ENCODE results near the gene ARHGAP25.

The ARHGAP25 gene

DNA sequence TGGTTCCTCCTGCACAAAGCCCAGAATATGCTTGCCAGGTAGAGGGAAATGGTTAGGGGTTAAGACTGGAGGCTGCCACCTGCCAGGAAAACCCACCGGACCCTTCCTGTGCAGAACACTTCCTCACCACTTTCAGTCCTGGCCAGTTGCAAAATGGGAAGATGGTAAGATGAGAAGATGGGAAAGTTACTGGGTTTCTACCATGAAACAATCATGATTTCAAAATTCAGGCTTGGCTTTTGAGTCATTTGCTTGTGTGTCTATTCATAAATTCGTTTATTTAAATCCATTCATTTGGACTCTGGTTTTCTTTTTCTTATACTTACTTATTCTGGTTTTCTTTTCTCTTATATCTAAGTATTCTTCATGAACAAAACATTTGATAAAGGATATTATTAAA lies 129.4 kb downstream of the ARHGAP25 start:
- no peak for DNase-seq (ENCODE audit: low spot score)

DNA sequence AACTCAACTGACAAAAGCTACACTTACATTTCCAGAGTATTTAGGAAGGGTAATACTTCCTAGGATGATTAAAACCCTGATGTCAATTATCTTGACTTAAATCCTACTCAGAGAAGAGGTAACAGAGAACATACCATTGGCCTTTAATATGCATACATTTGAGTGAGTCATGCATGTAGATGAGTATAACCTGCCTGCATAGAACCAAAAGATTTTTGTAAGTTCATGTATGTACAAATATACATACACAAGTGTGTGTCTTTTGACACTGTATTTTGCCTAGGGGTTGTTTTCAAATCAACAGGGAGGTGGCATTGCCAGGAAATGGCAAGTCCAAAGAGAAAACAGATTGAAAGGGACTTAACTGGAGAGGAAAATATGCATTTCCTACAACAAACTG lies 130.5 kb downstream of the ARHGAP25 start:
- DNase-seq (ENCODE audit: low spot score): no peak

DNA sequence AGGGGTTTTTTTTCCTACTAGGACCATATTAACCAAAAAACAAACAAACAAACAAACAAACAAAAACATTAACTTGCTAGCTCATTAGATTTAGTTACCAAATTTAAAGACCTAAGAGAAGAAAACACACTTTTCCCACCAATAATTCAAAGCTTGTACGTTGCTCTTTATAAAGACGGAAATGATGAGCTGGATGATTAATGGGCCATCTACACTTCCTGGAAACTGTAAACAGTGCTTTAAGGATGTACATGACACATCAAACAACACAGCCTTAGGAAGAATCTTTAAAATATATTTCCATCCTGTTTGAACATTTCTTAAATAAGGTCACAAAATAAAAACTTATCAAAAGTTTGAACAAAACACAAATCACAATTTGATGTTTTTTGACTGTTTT lies 135.6 kb downstream of the ARHGAP25 start:
- DNase-seq (ENCODE audit: low spot score): peak; percentile 1

DNA sequence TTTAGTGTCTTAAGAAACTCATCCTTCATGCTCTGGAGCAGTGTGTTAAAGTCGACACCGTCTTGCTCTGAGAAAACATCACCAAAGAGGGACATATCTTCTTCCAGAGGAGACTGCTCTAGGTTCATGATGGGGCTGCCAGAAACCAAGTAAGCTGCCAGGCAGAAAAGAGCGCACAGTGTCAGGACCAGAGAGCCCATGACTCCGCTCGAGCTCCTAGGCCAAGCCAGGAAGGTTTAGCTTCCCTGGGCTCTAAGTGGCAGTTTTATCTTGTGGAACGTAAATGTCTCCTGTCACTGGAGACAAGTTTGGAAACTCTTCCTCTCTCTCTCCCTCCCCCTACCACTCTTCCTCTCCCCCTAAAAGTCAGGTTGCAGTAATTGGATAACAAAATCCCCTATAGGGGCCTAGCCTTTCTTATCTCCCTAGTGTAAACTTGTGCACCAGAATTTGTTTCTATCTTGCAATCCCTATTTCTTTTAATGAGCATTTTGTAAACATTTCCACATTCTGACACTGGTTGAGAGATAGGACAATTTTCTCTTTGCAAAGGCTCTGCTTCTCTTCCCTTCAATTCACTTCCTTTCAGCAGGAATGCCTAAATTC lies 136.7 kb downstream of the ARHGAP25 start, which contains the start of gene BMP10:
Gene BMP10 (minus strand): TSS at position 239 of the 606 bp plus-strand sequence. CDS start 39 bp downstream, at position 200.
- no peak for DNase-seq (ENCODE audit: low spot score)
